Loucy (cell line): ENCODE results near the gene FBXW12.

Experiments
- H2AFZ ChIP-seq: fragments of 200-600 bp; sonication (generic); 2 replicates; pipeline ENCODE4 v1.6.0; 2016; ENCODE audit warnings: antibody characterized with exemption, mild to moderate bottlenecking, low read length, moderate library complexity
- H3F3A ChIP-seq: fragments of 200-600 bp; 2 replicates; pipeline ENCODE4 v1.6.0; 2016; ENCODE audit warnings: antibody characterized with exemption, low read depth, mild to moderate bottlenecking
- H3K27me3 ChIP-seq: fragments of 200-600 bp; sonication (generic); 2 replicates; pipeline ENCODE4 v1.6.1; 2014; ENCODE audit warnings: low read length, mild to moderate bottlenecking; ENCODE audit not compliant: insufficient read depth, poor library complexity, severe bottlenecking
- H3K36me3 ChIP-seq: fragments of 200-600 bp; sonication (generic); 2 replicates; pipeline ENCODE4 v1.6.1; 2016; ENCODE audit warnings: low read length; ENCODE audit not compliant: insufficient read depth
- H3K4me1 ChIP-seq: fragments of 200-600 bp; sonication (generic); 2 replicates; pipeline ENCODE4 v1.5.1; 2014; ENCODE audit warnings: low read length, mild to moderate bottlenecking; ENCODE audit not compliant: insufficient read depth, poor library complexity, severe bottlenecking
- H3K4me2 ChIP-seq: fragments of 200-600 bp; sonication (generic); 2 replicates; pipeline ENCODE4 v1.6.0; 2014; ENCODE audit warnings: antibody characterized with exemption, low read length, low read depth, mild to moderate bottlenecking; ENCODE audit not compliant: poor library complexity, severe bottlenecking
- H3K4me3 ChIP-seq: fragments of 200-600 bp; sonication (generic); 2 replicates; pipeline ENCODE4 v1.5.1; 2014; ENCODE audit warnings: low read length, mild to moderate bottlenecking, mixed read lengths; ENCODE audit not compliant: poor library complexity, severe bottlenecking
- H3K79me2 ChIP-seq: fragments of 200-600 bp; sonication (generic); 2 replicates; pipeline ENCODE4 v1.6.1; 2014; ENCODE audit warnings: low read length; ENCODE audit not compliant: insufficient read depth
- H3K9ac ChIP-seq: fragments of 200-600 bp; sonication (generic); 2 replicates; pipeline ENCODE4 v1.6.0; 2014; ENCODE audit warnings: mild to moderate bottlenecking, low read depth, low read length, moderate library complexity; ENCODE audit not compliant: poor library complexity, severe bottlenecking
- H3K9me2 ChIP-seq: fragments of 200-600 bp; sonication (generic); replicated peaks from 2 replicates; pipeline ENCODE4 v1.6.1; 2016; ENCODE audit warnings: low read depth, low read length, mixed read lengths
- H3K9me3 ChIP-seq: fragments of 200-600 bp; sonication (generic); 2 replicates; pipeline ENCODE4 v1.6.1; 2014; ENCODE audit warnings: mild to moderate bottlenecking, antibody characterized with exemption, low read length, low read depth; ENCODE audit not compliant: insufficient read depth
- H4K20me1 ChIP-seq: fragments of 200-600 bp; sonication (generic); 2 replicates; pipeline ENCODE4 v1.6.0; 2014; ENCODE audit warnings: antibody characterized with exemption, low read length, mild to moderate bottlenecking; ENCODE audit not compliant: insufficient read depth, poor library complexity, severe bottlenecking
- EZH2phosphoT487 ChIP-seq: fragments of 200-600 bp; IDR thresholded peaks from 2 replicates; pipeline ENCODE4 v1.6.1; 2018; ENCODE audit warnings: antibody characterized with exemption, mild to moderate bottlenecking, moderate library complexity, borderline replicate concordance
- TF ChIP-seq, protein P1 (sequence below): fragments of 200-600 bp; sonication (generic); conservative IDR thresholded peaks from 2 replicates; pipeline ENCODE4 v1.5.1; 2014; ENCODE audit warnings: mild to moderate bottlenecking, antibody characterized with exemption, low read length

Gene FBXW12

DNA sequence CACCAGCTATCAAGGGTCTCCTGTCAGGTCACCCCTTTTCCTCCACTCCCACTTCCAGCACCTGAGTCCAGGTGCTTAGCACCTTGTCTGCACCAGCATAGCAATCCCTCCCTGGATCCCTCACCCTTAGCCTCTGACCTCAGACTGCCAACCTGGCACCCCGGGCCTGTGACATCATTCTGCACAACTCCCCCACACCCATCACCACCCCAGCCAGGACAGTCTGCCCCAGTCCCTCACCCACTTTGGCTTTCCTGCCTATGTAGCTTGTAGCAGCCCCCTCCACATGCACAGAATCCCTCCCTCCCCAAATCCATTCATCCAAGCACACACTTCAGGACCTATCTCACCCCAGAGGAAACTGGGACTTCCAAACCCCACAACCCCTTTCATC lies 58.7 kb downstream of the FBXW12 start:
- peak overlapping the region; percentile 82 for H3K9ac ChIP-seq
- peaks cover 18% of the 10 kb centered on the region for H4K20me1 ChIP-seq
- peak overlapping the region; percentile 78 for H3K4me3 ChIP-seq
- TF ChIP-seq EZH2phosphoT487: no peak
- TF ChIP-seq, protein P1, sequence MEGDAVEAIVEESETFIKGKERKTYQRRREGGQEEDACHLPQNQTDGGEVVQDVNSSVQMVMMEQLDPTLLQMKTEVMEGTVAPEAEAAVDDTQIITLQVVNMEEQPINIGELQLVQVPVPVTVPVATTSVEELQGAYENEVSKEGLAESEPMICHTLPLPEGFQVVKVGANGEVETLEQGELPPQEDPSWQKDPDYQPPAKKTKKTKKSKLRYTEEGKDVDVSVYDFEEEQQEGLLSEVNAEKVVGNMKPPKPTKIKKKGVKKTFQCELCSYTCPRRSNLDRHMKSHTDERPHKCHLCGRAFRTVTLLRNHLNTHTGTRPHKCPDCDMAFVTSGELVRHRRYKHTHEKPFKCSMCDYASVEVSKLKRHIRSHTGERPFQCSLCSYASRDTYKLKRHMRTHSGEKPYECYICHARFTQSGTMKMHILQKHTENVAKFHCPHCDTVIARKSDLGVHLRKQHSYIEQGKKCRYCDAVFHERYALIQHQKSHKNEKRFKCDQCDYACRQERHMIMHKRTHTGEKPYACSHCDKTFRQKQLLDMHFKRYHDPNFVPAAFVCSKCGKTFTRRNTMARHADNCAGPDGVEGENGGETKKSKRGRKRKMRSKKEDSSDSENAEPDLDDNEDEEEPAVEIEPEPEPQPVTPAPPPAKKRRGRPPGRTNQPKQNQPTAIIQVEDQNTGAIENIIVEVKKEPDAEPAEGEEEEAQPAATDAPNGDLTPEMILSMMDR: no peak
- peak overlapping the region; percentile 73 for H3K4me2 ChIP-seq
- H2AFZ ChIP-seq: no peak overlapping the region
- no peaks in the 10 kb centered on the region for H3K9me2 ChIP-seq
- peaks cover 36% of the 10 kb centered on the region for H3K4me1 ChIP-seq
- no peaks in the 10 kb centered on the region for H3K36me3 ChIP-seq
- H3K9me3 ChIP-seq: no peaks in the 10 kb centered on the region
- no peaks in the 10 kb centered on the region for H3K27me3 ChIP-seq
- no peaks in the 10 kb centered on the region for H3F3A ChIP-seq
- H3K79me2 ChIP-seq: peaks cover 42% of the 10 kb centered on the region

- Histone ChIP-seq H3K9me2 (no peaks in the 10 kb centered on the region), H3K9ac (peak overlapping the region; percentile 82), H3K27me3 (no peaks in the 10 kb centered on the region), H3K9me3 (no peaks in the 10 kb centered on the region), H3F3A (no peaks in the 10 kb centered on the region), H3K79me2 (peaks cover 35% of the 10 kb centered on the region), H3K4me3 (no peak overlapping the region), H2AFZ (no peak overlapping the region), H3K4me1 (peaks cover 33% of the 10 kb centered on the region), H3K36me3 (no peaks in the 10 kb centered on the region), H3K4me2 (no peak overlapping the region), H4K20me1 (peaks cover 11% of the 10 kb centered on the region)
- TF ChIP-seq, protein P1: no peak
- TF ChIP-seq EZH2phosphoT487: no peak
Observed at GRCh38 chr3:48431224-48432029, 59.4 kb downstream of the FBXW12 start.

GRCh38 chr3:48432411-48433371 lies 60.7 kb downstream of the FBXW12 start:
- no peak overlapping the region for H2AFZ ChIP-seq
- H3K27me3 ChIP-seq: no peaks in the 10 kb centered on the region
- H3K36me3 ChIP-seq: no peaks in the 10 kb centered on the region
- no peaks in the 10 kb centered on the region for H3K9me3 ChIP-seq
- no peak overlapping the region for H3K4me3 ChIP-seq
- no peak overlapping the region for H3K4me2 ChIP-seq
- peaks cover 23% of the 10 kb centered on the region for H3K79me2 ChIP-seq
- no peaks in the 10 kb centered on the region for H3F3A ChIP-seq
- H3K9ac ChIP-seq: no peak overlapping the region
- peaks cover 8% of the 10 kb centered on the region for H4K20me1 ChIP-seq
- TF ChIP-seq, protein P1: peak; percentile 60
- no peak for TF ChIP-seq EZH2phosphoT487
- H3K9me2 ChIP-seq: no peaks in the 10 kb centered on the region
- peaks cover 24% of the 10 kb centered on the region for H3K4me1 ChIP-seq
